PC-9 (cell line): ENCODE measurements around the gene PRKAG2.

Experiments used
- EZH2 ChIP-seq: fragments of 200-600 bp; sonication (generic); IDR thresholded peaks from 2 replicates; pipeline ENCODE4 v1.8.0; 2017; ENCODE audit warnings: antibody characterized with exemption, low read depth
- TF ChIP-seq, protein P1 (sequence below): fragments of 200-600 bp; sonication (generic); conservative IDR thresholded peaks from 2 replicates; pipeline ENCODE4 v1.6.1; 2017; ENCODE audit warnings: mixed run types, antibody characterized with exemption, mild to moderate bottlenecking, moderate library complexity

DNA sequence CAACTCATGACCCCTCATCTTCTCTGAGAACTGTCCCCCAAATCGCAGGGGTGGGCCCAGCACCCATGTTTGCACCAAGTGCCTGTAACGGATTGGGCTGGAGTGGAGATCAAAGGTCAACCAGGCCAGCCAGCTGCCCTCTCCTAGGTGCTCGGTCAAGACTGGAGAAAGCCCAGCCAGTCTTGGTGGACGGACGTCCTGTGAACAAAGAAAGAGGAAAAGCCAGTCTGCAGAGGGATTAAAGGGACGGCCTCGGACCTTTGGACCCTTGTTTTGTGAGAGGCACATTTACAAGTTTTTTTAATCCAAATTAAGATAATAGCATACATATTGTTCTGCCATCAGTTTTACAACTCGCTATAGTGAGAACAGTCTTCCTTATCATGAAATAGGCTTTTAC lies 47.6 kb upstream of the PRKAG2 start:
- TF ChIP-seq, protein P1, sequence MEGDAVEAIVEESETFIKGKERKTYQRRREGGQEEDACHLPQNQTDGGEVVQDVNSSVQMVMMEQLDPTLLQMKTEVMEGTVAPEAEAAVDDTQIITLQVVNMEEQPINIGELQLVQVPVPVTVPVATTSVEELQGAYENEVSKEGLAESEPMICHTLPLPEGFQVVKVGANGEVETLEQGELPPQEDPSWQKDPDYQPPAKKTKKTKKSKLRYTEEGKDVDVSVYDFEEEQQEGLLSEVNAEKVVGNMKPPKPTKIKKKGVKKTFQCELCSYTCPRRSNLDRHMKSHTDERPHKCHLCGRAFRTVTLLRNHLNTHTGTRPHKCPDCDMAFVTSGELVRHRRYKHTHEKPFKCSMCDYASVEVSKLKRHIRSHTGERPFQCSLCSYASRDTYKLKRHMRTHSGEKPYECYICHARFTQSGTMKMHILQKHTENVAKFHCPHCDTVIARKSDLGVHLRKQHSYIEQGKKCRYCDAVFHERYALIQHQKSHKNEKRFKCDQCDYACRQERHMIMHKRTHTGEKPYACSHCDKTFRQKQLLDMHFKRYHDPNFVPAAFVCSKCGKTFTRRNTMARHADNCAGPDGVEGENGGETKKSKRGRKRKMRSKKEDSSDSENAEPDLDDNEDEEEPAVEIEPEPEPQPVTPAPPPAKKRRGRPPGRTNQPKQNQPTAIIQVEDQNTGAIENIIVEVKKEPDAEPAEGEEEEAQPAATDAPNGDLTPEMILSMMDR = no peak
- TF ChIP-seq EZH2 = no peak
